ENCODE results near the gene ERCC6L2. TPM values are rescaled to one million over a fixed set of nuclear protein-coding genes. Genes with fewer than 3 reads are reported as not detected.

ERCC6L2 gene
- total and polyA plus RNA-seq, 2 donors (not counting 3 experiments of a cell fraction or from before 2014, with no cell fraction given): 4.7 to 31.8 TPM

GRCh38 chr9:96004379-96004778 is 128.9 kb downstream of the ERCC6L2 start:
- POLR2A ChIA-PET: no interaction called here

More at GRCh38 chr9:96004379-96004778, 128.9 kb downstream of the ERCC6L2 start:
- H3K27me3 ChIP-seq (ENCODE audit: control insufficient read depth in 2 of 2, insufficient read depth in 2 of 2, low read length in 2 of 2): no peaks in the 10 kb centered on the region
- H2AFZ ChIP-seq (ENCODE audit: low read depth, low read length): no peak overlapping the region
- H3K27ac ChIP-seq (ENCODE audit: insufficient read depth, low read depth, low read length): no peak overlapping the region
- dilution Hi-C loops (cut with MboI; ENCODE audit: extremely low pct_ligation_motif_present, low sequenced_read_pairs) (no loop called here), intact Hi-C loops (cut with micrococcal nuclease) (no loop called here)
- H3K4me2 ChIP-seq (ENCODE audit: insufficient read depth, low read length): no peak overlapping the region
- no peaks in the 10 kb centered on the region for H3K4me1 ChIP-seq (ENCODE audit: control insufficient read depth, extremely low read depth, insufficient read depth, low read length)
- BruUV-seq (replicated peaks): no TSS peak
- no peaks in the 10 kb centered on the region for H3K9me1 ChIP-seq (replicated peaks; ENCODE audit: control insufficient read depth, extremely low read depth, insufficient read depth, low read length)
- FAIRE-seq (no peak), DNase-seq (ENCODE audit: low read depth, low spot score) (no peak)
- TF ChIP-seq GATA2 (IDR thresholded peaks at IDR 0.05; ENCODE audit: insufficient read depth, insufficient read length, low read depth, low read length) (no peak), MYC (IDR thresholded peaks at IDR 0.05; ENCODE audit: low read depth, low read length) (no peak), POLR2AphosphoS5 (IDR thresholded peaks at IDR 0.05; ENCODE audit: insufficient read depth, low read depth, low read length) (no peak), EZH2 (IDR thresholded peaks at IDR 0.05; ENCODE audit: borderline replicate concordance, low read depth, low read length, severe bottlenecking) (no peak), JUN (IDR thresholded peaks at IDR 0.05; ENCODE audit: borderline replicate concordance, insufficient read depth, insufficient read length, low read depth) (no peak), CTCF (IDR thresholded peaks at IDR 0.05; ENCODE audit: extremely low read depth in 1 of 2, insufficient read depth in 1 of 2, low read depth in 1 of 2, low read length in 2 of 2) (no peak), POLR2A (IDR thresholded peaks at IDR 0.05; ENCODE audit: low read depth, low read length) (no peak), FOS (IDR thresholded peaks at IDR 0.05; ENCODE audit: borderline replicate concordance, insufficient read depth, low read length) (no peak), MAX (IDR thresholded peaks at IDR 0.05; ENCODE audit: insufficient read depth, insufficient read length) (no peak)
- H3K79me2 ChIP-seq (ENCODE audit: control insufficient read depth, insufficient read depth, low read length): no peaks in the 10 kb centered on the region
- H3K9ac ChIP-seq (replicated peaks; ENCODE audit: extremely low read depth, insufficient read depth, low read length): no peak overlapping the region
- H3K9me3 ChIP-seq (replicated peaks; ENCODE audit: control insufficient read depth, insufficient read depth, low read length): no peaks in the 10 kb centered on the region
- no peaks in the 10 kb centered on the region for H4K20me1 ChIP-seq (replicated peaks; ENCODE audit: control insufficient read depth, extremely low read depth, insufficient read depth, low read length)
- H3K36me3 ChIP-seq (ENCODE audit: control insufficient read depth in 2 of 2, extremely low read depth in 1 of 2, insufficient read depth in 2 of 2, low read length in 2 of 2): peaks cover 0 to 5% of the 10 kb centered on the region in 2 experiments
- H3K4me3 ChIP-seq (replicated peaks in 1 of 3; ENCODE audit: insufficient read depth in 1 of 3, low read depth in 1 of 3, low read length in 3 of 3): no peak overlapping the region
- CTCF ChIA-PET: no interaction called here
